Measurements from ENCODE around the gene NPSR1.

DNA sequence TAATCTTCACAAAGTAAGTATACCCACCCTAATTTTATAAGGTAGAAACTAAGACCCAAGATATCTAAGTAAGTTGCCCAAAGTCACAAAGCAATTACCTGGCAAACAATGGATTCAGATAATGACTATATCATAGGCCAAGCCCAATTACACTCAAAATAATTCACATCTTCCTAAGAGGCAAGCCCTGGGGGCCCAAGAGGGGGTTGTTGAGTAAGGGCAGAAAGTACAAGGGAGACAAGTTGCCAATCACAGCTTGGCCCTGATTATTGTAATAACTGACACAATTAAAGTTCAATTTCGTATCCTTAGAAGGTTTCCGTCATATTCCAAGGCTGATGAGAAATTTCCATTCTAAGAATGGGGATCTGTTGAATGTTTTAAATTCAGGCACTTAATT, 91.4 kb downstream of the NPSR1 start:
- TF ChIP-seq, protein P1, sequence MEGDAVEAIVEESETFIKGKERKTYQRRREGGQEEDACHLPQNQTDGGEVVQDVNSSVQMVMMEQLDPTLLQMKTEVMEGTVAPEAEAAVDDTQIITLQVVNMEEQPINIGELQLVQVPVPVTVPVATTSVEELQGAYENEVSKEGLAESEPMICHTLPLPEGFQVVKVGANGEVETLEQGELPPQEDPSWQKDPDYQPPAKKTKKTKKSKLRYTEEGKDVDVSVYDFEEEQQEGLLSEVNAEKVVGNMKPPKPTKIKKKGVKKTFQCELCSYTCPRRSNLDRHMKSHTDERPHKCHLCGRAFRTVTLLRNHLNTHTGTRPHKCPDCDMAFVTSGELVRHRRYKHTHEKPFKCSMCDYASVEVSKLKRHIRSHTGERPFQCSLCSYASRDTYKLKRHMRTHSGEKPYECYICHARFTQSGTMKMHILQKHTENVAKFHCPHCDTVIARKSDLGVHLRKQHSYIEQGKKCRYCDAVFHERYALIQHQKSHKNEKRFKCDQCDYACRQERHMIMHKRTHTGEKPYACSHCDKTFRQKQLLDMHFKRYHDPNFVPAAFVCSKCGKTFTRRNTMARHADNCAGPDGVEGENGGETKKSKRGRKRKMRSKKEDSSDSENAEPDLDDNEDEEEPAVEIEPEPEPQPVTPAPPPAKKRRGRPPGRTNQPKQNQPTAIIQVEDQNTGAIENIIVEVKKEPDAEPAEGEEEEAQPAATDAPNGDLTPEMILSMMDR (IDR thresholded peaks at IDR 0.05), result no peak
- TF ChIP-seq EP300 (IDR thresholded peaks at IDR 0.05), result no peak
